SK-N-SH (cell line): ENCODE measurements around the gene NR5A1. TPM values are rescaled to one million over a fixed set of nuclear protein-coding genes. Genes with fewer than 3 reads are reported as not detected.

Experiments
- CTCF ChIA-PET: fragments of 300-600, 350-600 bp; formaldehyde crosslinking; extraction: SDS; loops from one replicate; lab custom pipeline; 2021; lab: Yijun Ruan, JAX
- POLR2A ChIA-PET: fragments of 350-600 bp; sonication (Branson Sonifier 250); formaldehyde crosslinking; extraction: SDS; loops from one replicate; lab custom pipeline; 2020; ENCODE audit warnings: antibody characterized with exemption, inconsistent platforms; lab: Yijun Ruan, JAX
- DNase-seq: peaks from one replicate; pipeline ENCODE4 v3.0.0; 2012
- H2AFZ ChIP-seq: fragments of 200-600 bp; sonication (generic); 2 replicates; pipeline ENCODE4 v1.8.1; 2016; ENCODE audit warnings: antibody characterized with exemption, mild to moderate bottlenecking, low read depth
- H3F3A ChIP-seq: fragments of 200-600 bp; sonication (generic); replicated peaks from 2 replicates; pipeline ENCODE3; 2016; ENCODE audit warnings: antibody characterized with exemption, mild to moderate bottlenecking; ENCODE audit not compliant: insufficient read depth
- H3K27ac ChIP-seq, 2 experiments: fragments of 200-500 bp in 1 of 2; fragments of 200-600 bp in 1 of 2; sonication (Bioruptor generic) in 1 of 2; sonication (generic), shearing (Covaris generic) in 1 of 2; 2 replicates each; pipeline versions ENCODE4 v1.5.1 to v1.6.1; 2014 to 2016; ENCODE audit warnings: low read depth in 2 of 2, inconsistent platforms in 1 of 2, low read length in 1 of 2, mild to moderate bottlenecking in 1 of 2, mixed read lengths in 1 of 2
- H3K27me3 ChIP-seq: fragments of 200-600 bp; sonication (generic), shearing (Covaris generic); 2 replicates; pipeline ENCODE4 v1.6.1; 2016; ENCODE audit warnings: mixed run types; ENCODE audit not compliant: insufficient read depth
- H3K36me3 ChIP-seq, 2 experiments: fragments of 200-500 bp in 1 of 2; fragments of 200-600 bp in 1 of 2; sonication (Bioruptor generic) in 1 of 2; sonication (generic) in 1 of 2; replicated peaks in 1 of 2; 2 replicates each; pipeline versions ENCODE3 to v1.5.1; 2014 to 2016; ENCODE audit warnings: low read length in 1 of 2, mild to moderate bottlenecking in 1 of 2; ENCODE audit not compliant: insufficient read depth in 2 of 2, control insufficient read depth in 1 of 2
- H3K4me1 ChIP-seq, 2 experiments: fragments of 200-500 bp in 1 of 2; fragments of 200-600 bp in 1 of 2; sonication (Bioruptor generic) in 1 of 2; sonication (generic), shearing (Covaris generic) in 1 of 2; 2 replicates each; pipeline versions ENCODE4 v1.5.1 to v1.6.1; 2014 to 2016; ENCODE audit warnings: low read depth in 1 of 2, low read length in 1 of 2, mixed run types in 1 of 2; ENCODE audit not compliant: insufficient read depth in 2 of 2, control insufficient read depth in 1 of 2
- H3K4me2 ChIP-seq: fragments of 200-600 bp; sonication (generic), shearing (Covaris generic); 2 replicates; pipeline ENCODE4 v1.6.1; 2017; ENCODE audit warnings: mixed run types
- H3K4me3 ChIP-seq, 2 experiments: fragments of 200-500 bp in 1 of 2; fragments of 200-600 bp in 1 of 2; sonication (Bioruptor generic) in 1 of 2; sonication (generic), shearing (Covaris generic) in 1 of 2; 2 replicates each; pipeline versions ENCODE4 v1.5.1 to v1.8.1; 2014 to 2016; ENCODE audit warnings: low read depth in 2 of 2, inconsistent platforms in 1 of 2, low read length in 1 of 2, mild to moderate bottlenecking in 1 of 2, mixed read lengths in 1 of 2, moderate library complexity in 1 of 2
- H3K79me2 ChIP-seq: fragments of 200-600 bp; sonication (generic); 2 replicates; pipeline ENCODE4 v1.8.1; 2017; ENCODE audit warnings: mild to moderate bottlenecking; ENCODE audit not compliant: insufficient read depth
- H3K9ac ChIP-seq: fragments of 200-600 bp; sonication (generic); 2 replicates; pipeline ENCODE4 v1.6.1; 2017; ENCODE audit warnings: mixed run types
- H3K9me2 ChIP-seq: fragments of 200-600 bp; sonication (generic); 2 replicates; pipeline ENCODE4 v1.6.1; 2017; ENCODE audit warnings: mixed run types
- H3K9me3 ChIP-seq: fragments of 200-600 bp; sonication (generic); 2 replicates; pipeline ENCODE4 v1.6.1; 2017; ENCODE audit warnings: mixed run types, mild to moderate bottlenecking, moderate library complexity
- H4K20me1 ChIP-seq: fragments of 200-600 bp; sonication (generic); 2 replicates; pipeline ENCODE4 v1.6.1; 2017; ENCODE audit warnings: mild to moderate bottlenecking, mixed run types; ENCODE audit not compliant: insufficient read depth
- EZH2phosphoT487 ChIP-seq: fragments of 200-600 bp; sonication (generic); IDR thresholded peaks from 2 replicates; pipeline ENCODE4 v1.6.1; 2017; ENCODE audit warnings: low read depth, mixed run types, mild to moderate bottlenecking, antibody characterized with exemption, moderate library complexity, borderline replicate concordance
- FOSL2 ChIP-seq: IDR thresholded peaks from 2 replicates; pipeline ENCODE4 v1.4.0; 2012; ENCODE audit warnings: low read depth, mild to moderate bottlenecking, moderate library complexity, borderline replicate concordance
- FOXJ3 ChIP-seq: sonication (generic); formaldehyde crosslinking; IDR thresholded peaks from 2 replicates; pipeline ENCODE4 v1.5.1; 2020; ENCODE audit warnings: mild to moderate bottlenecking, missing genetic modification reagents
- SIN3A ChIP-seq: IDR thresholded peaks from 2 replicates; pipeline ENCODE4 v1.6.1; 2012; ENCODE audit warnings: low read depth, mild to moderate bottlenecking, low read length, moderate library complexity, borderline replicate concordance
- TCF12 ChIP-seq: IDR thresholded peaks from 2 replicates; pipeline ENCODE4 v1.4.0; 2012
- USF1 ChIP-seq: IDR thresholded peaks from 2 replicates; pipeline ENCODE4 v1.4.0; 2012; ENCODE audit warnings: low read depth, borderline replicate concordance
- USF2 ChIP-seq: fragments of 150-350 bp; IDR thresholded peaks from 2 replicates; pipeline ENCODE4 v1.6.1; 2017; ENCODE audit warnings: antibody characterized with exemption, low read length, low read depth, borderline replicate concordance
- ZBTB33 ChIP-seq: IDR thresholded peaks from 2 replicates; pipeline ENCODE4 v1.4.0; 2012; ENCODE audit warnings: low read depth, borderline replicate concordance
- WGBS: methylation state at CpG from one replicate; pipeline ENCODE4 v1.1.6; 2017; ENCODE audit warnings: low lambda C conversion rate; 5-methylcytosine and 5-hydroxymethylcytosine counted together
- polyA plus RNA-seq, 3 experiments: library from polyadenylated mRNA; depleted of rRNA; stranded (reverse); fragments of >200 nt; gene quantifications; 2 replicates each; pipeline ENCODE4 v1.2.3, GENCODE V29; 2012

The NR5A1 gene
- polyA plus RNA-seq, 1 of the 3 experiments (the other 2 are of a cell fraction): not detected

GRCh38 chr9:124448019-124448418 lies 59.2 kb downstream of the NR5A1 start:
- CTCF ChIA-PET: interaction anchor here (0.6 to 1.4 kb wide), 5 partner anchors 8 to 58 kb away, joined by 3 to 4 read pairs (median 3); no protein-coding TSS in a partner anchor
- H3K4me1 ChIP-seq: peaks cover 0 to 12% of the 10 kb centered on the region in 2 experiments; a peak in 1 of 4 replicates
- no peak overlapping the region for H3K4me2 ChIP-seq
- H2AFZ ChIP-seq: no peak overlapping the region
- H3K9me2 ChIP-seq: no peaks in the 10 kb centered on the region
- no peaks in the 10 kb centered on the region for H3K79me2 ChIP-seq
- H3K36me3 ChIP-seq: no peaks in the 10 kb centered on the region
- no peaks in the 10 kb centered on the region for H3K27me3 ChIP-seq
- WGBS: 89% methylated on average over 5 of the region's 7 CpGs
- H4K20me1 ChIP-seq: no peaks in the 10 kb centered on the region
- H3K9ac ChIP-seq: no peak overlapping the region
- DNase-seq: no peak
- TF ChIP-seq USF2 (no peak), FOXJ3 (CRISPR knock-in tag) (no peak)
- H3F3A ChIP-seq: peaks cover 5% of the 10 kb centered on the region
- POLR2A ChIA-PET: no interaction called here
- H3K27ac ChIP-seq: no peak overlapping the region
- no peak overlapping the region for H3K4me3 ChIP-seq
- no peaks in the 10 kb centered on the region for H3K9me3 ChIP-seq

GRCh38 chr9:124447297-124447661 lies 59.9 kb downstream of the NR5A1 start:
- H2AFZ ChIP-seq: no peak overlapping the region

More at GRCh38 chr9:124447297-124447661, 59.9 kb downstream of the NR5A1 start:
- Histone ChIP-seq H3K27me3 (no peaks in the 10 kb centered on the region), H3F3A (peaks cover 5% of the 10 kb centered on the region), H3K36me3 (no peaks in the 10 kb centered on the region), H3K9me3 (no peaks in the 10 kb centered on the region), H3K9ac (no peak overlapping the region), H3K4me2 (no peak overlapping the region), H4K20me1 (no peaks in the 10 kb centered on the region), H3K27ac (no peak overlapping the region), H3K4me3 (no peak overlapping the region), H3K9me2 (no peaks in the 10 kb centered on the region), H3K79me2 (no peaks in the 10 kb centered on the region), H3K4me1 (peaks cover 0 to 12% of the 10 kb centered on the region in 2 experiments; a peak in 1 of 4 replicates)
- TF ChIP-seq TCF12 (no peak), USF1 (no peak), SIN3A (no peak), EZH2phosphoT487 (no peak), ZBTB33 (no peak), FOSL2 (no peak)
- DNase-seq: no peak
- 86% methylated on average over 4 of the region's 4 CpGs for WGBS
- ChIA-PET POLR2A (no interaction called here), CTCF (interaction anchor here (0.8 to 1.6 kb wide), 6 partner anchors 11 to 57 kb away, joined by 3 to 4 read pairs (median 4); no protein-coding TSS in a partner anchor)
